ENCODE results near the gene PLD5. TPM values are rescaled to one million over a fixed set of nuclear protein-coding genes. Genes with fewer than 3 reads are reported as not detected.

The PLD5 gene
- polyA plus RNA-seq, 1 of the 3 experiments (the other 2 are of a cell fraction), result 0.08 TPM

DNA sequence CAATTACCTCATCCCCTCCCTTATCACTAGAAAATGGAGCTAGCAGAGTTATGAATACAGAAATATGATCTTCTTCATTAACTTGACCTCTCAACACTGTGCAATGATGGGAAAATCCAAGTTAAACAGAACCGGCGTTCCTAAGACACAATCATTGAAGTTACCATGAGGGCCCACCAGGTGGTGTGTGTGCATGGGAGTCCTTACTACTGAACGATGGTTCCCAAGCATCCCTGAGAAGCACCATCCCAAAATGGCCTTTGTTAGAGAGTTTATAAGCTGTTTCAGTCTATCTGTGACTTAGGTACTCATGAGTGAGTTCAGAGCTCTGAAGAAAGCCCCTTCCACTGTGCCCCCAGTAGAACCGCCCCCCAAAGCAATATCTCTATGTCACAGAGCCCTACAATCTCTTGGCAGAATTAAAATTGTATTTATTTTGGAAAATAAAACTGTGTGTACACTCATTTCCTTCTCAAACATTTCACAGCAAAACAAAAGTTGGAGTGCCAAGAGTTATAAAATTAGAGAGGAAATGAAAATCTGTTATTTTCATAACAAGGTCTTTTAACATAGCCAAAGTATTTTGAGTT is 56.8 kb downstream of the PLD5 start:
- CTCF ChIA-PET, result interaction anchor here (0.6 to 3.6 kb wide), 13 partner anchors 10 to 488 kb away, joined by 3 to 22 read pairs (median 4); partner anchors contain the start of gene PLD5
- H2AFZ ChIP-seq (ENCODE audit: low read depth), result no peak overlapping the region

DNA sequence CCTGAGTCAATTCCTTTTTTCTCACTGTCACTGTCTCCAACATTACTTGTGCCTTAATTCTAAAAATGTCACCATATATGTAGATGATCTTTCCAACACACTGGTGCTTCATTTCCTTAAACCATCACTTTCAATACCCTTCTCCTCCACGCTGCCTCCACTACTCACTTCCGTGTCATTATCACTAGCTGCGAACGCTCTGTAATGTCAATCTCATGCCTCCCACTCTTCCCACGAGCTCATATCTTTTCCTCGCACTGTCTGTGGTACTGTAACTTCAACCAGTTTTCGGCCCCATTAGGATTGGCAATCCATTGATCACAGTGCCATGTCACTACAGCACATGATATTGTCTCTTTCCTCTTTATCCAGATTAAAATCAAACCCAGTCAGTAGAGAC is 61.6 kb downstream of the PLD5 start:
- DNase-seq, result no peak
- 47% methylated on average over 7 of the region's 7 CpGs for WGBS (ENCODE audit: low lambda C conversion rate)
- no peaks in the 10 kb centered on the region for H3K36me3 ChIP-seq (replicated peaks in 1 of 2; ENCODE audit: control insufficient read depth in 1 of 2, insufficient read depth in 2 of 2, low read length in 1 of 2)
- no peak overlapping the region for H3K27ac ChIP-seq (ENCODE audit: low read depth in 2 of 2, low read length in 1 of 2)
- no peak overlapping the region for H2AFZ ChIP-seq (ENCODE audit: low read depth)
- H4K20me1 ChIP-seq (ENCODE audit: insufficient read depth), result no peaks in the 10 kb centered on the region
- peaks cover 0 to 5% of the 10 kb centered on the region in 2 experiments; a peak in 2 of 4 replicates for H3K4me1 ChIP-seq (ENCODE audit: control insufficient read depth in 1 of 2, insufficient read depth in 2 of 2, low read depth in 1 of 2, low read length in 1 of 2)
- no peaks in the 10 kb centered on the region for H3F3A ChIP-seq (replicated peaks; ENCODE audit: insufficient read depth)
- H3K4me3 ChIP-seq (ENCODE audit: low read depth in 2 of 2, low read length in 1 of 2), result no peak overlapping the region
- H3K9ac ChIP-seq, result no peak overlapping the region
- no peaks in the 10 kb centered on the region for H3K79me2 ChIP-seq (ENCODE audit: insufficient read depth)
- no peaks in the 10 kb centered on the region for H3K9me2 ChIP-seq
- POLR2A ChIA-PET, result no interaction called here
- H3K27me3 ChIP-seq (ENCODE audit: insufficient read depth), result no peaks in the 10 kb centered on the region
- no peaks in the 10 kb centered on the region for H3K9me3 ChIP-seq
- CTCF ChIA-PET, result no interaction called here
- no peak overlapping the region for H3K4me2 ChIP-seq
- no peak for TF ChIP-seq YY1 (IDR thresholded peaks at IDR 0.05; ENCODE audit: low read depth)
- no peak for TF ChIP-seq NFIC (IDR thresholded peaks at IDR 0.05; ENCODE audit: borderline replicate concordance)
- TF ChIP-seq TCF12 (IDR thresholded peaks at IDR 0.05), result no peak
- no peak for TF ChIP-seq RCOR1 (IDR thresholded peaks at IDR 0.05; ENCODE audit: low read length)
- no peak for TF ChIP-seq MXI1 (IDR thresholded peaks at IDR 0.05; ENCODE audit: low read depth, low read length)
- TF ChIP-seq, protein P1, sequence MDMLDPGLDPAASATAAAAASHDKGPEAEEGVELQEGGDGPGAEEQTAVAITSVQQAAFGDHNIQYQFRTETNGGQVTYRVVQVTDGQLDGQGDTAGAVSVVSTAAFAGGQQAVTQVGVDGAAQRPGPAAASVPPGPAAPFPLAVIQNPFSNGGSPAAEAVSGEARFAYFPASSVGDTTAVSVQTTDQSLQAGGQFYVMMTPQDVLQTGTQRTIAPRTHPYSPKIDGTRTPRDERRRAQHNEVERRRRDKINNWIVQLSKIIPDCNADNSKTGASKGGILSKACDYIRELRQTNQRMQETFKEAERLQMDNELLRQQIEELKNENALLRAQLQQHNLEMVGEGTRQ (IDR thresholded peaks at IDR 0.05; ENCODE audit: borderline replicate concordance, low read depth, low read length), result no peak
- TF ChIP-seq NRF1 (IDR thresholded peaks at IDR 0.05; ENCODE audit: low read depth, low read length), result no peak
- TF ChIP-seq SIN3A (IDR thresholded peaks at IDR 0.05; ENCODE audit: borderline replicate concordance, low read depth, low read length), result no peak
- TF ChIP-seq ZBTB33 (IDR thresholded peaks at IDR 0.05; ENCODE audit: borderline replicate concordance, low read depth), result no peak
- no peak for TF ChIP-seq GATA2 (CRISPR knock-in tag; IDR thresholded peaks at IDR 0.05)
- TF ChIP-seq RFX5 (IDR thresholded peaks at IDR 0.05; ENCODE audit: low read length), result no peak
- TF ChIP-seq, protein P2, sequence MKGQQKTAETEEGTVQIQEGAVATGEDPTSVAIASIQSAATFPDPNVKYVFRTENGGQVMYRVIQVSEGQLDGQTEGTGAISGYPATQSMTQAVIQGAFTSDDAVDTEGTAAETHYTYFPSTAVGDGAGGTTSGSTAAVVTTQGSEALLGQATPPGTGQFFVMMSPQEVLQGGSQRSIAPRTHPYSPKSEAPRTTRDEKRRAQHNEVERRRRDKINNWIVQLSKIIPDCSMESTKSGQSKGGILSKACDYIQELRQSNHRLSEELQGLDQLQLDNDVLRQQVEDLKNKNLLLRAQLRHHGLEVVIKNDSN (IDR thresholded peaks at IDR 0.05; ENCODE audit: borderline replicate concordance, low read depth), result no peak

More for the DNA sequence above, 56.8 kb downstream of the PLD5 start:
- Histone ChIP-seq H3K9ac (no peak overlapping the region), H3K4me3 (ENCODE audit: low read depth in 2 of 2, low read length in 1 of 2) (no peak overlapping the region), H3K27ac (ENCODE audit: low read depth in 2 of 2, low read length in 1 of 2) (peak overlapping the region in 1 of 2 experiments; percentile 39; a peak in 1 of 4 replicates), H3K27me3 (ENCODE audit: insufficient read depth) (no peaks in the 10 kb centered on the region), H4K20me1 (ENCODE audit: insufficient read depth) (no peaks in the 10 kb centered on the region), H3K79me2 (ENCODE audit: insufficient read depth) (no peaks in the 10 kb centered on the region), H3K9me2 (no peaks in the 10 kb centered on the region), H3F3A (replicated peaks; ENCODE audit: insufficient read depth) (no peaks in the 10 kb centered on the region), H3K9me3 (no peaks in the 10 kb centered on the region), H3K36me3 (replicated peaks in 1 of 2; ENCODE audit: control insufficient read depth in 1 of 2, insufficient read depth in 2 of 2, low read length in 1 of 2) (no peaks in the 10 kb centered on the region), H3K4me1 (ENCODE audit: control insufficient read depth in 1 of 2, insufficient read depth in 2 of 2, low read depth in 1 of 2, low read length in 1 of 2) (peaks cover 0 to 3% of the 10 kb centered on the region in 2 experiments; a peak in 1 of 4 replicates), H3K4me2 (no peak overlapping the region)
- peak; percentile 79 for DNase-seq
- POLR2A ChIA-PET, result no interaction called here
- WGBS (ENCODE audit: low lambda C conversion rate), result 7% methylated on average over 4 of the region's 4 CpGs
- TF ChIP-seq, protein P1 (IDR thresholded peaks at IDR 0.05; ENCODE audit: borderline replicate concordance, low read depth, low read length), result no peak
- no peak for TF ChIP-seq EP300 (IDR thresholded peaks at IDR 0.05; ENCODE audit: borderline replicate concordance in 1 of 2, low read depth in 1 of 2, low read length in 1 of 2)
- TF ChIP-seq RAD21 (IDR thresholded peaks at IDR 0.05; ENCODE audit: low read length), result peak; percentile 88
- TF ChIP-seq JUND (IDR thresholded peaks at IDR 0.05), result no peak
- TF ChIP-seq CHD2 (IDR thresholded peaks at IDR 0.05; ENCODE audit: low read length, partially characterized antibody), result peak; percentile 16
- TF ChIP-seq YY1 (IDR thresholded peaks at IDR 0.05; ENCODE audit: low read depth), result no peak
- TF ChIP-seq SMC3 (IDR thresholded peaks at IDR 0.05; ENCODE audit: low read depth, low read length), result peak; percentile 90
- peak; percentile 57 for TF ChIP-seq CTCF (IDR thresholded peaks at IDR 0.05)
